C1 segment of cervical spinal cord (tissue), 14 donors: ENCODE data around the gene HMX1.

Source experiments
- DNase-seq, 14 donors: peaks; one replicate each; lab custom pipeline; 2025; lab: John Stamatoyannopoulos, UW

The HMX1 gene

GRCh38 chr4:8871417-8872401 is at the start of gene HMX1:
TSS of gene HMX1 (minus strand) at chr4:8871839. CDS start at chr4:8871614, 225 bp downstream.
- DNase-seq = peak in 9 of 14 donors; percentile 3 to 64 (median 26)

GRCh38 chr4:8920969-8921368 is 49.3 kb upstream of the HMX1 start:
- no peak for DNase-seq

GRCh38 chr4:8920289-8920965 is 48.8 kb upstream of the HMX1 start:
- DNase-seq = no peak

- DNase-seq = no peak
Observed at GRCh38 chr4:8919651-8920288, 48.1 kb upstream of the HMX1 start.

- DNase-seq = peak in 9 of 14 donors; percentile 12 to 71 (median 34)
Observed at GRCh38 chr4:8917868-8918783, 46.5 kb upstream of the HMX1 start.

GRCh38 chr4:8917321-8917811 is 45.7 kb upstream of the HMX1 start:
- DNase-seq = no peak

GRCh38 chr4:8916906-8917305 is 45.3 kb upstream of the HMX1 start:
- no peak for DNase-seq

GRCh38 chr4:8916351-8916885 is 44.8 kb upstream of the HMX1 start:
- DNase-seq = no peak

- DNase-seq = no peak
Observed at GRCh38 chr4:8915201-8916200, 43.9 kb upstream of the HMX1 start.

- no peak for DNase-seq
Observed at GRCh38 chr4:8914461-8915171, 43.0 kb upstream of the HMX1 start.

GRCh38 chr4:8913858-8914460 is 42.3 kb upstream of the HMX1 start:
- DNase-seq = no peak

GRCh38 chr4:8913121-8913857 is 41.6 kb upstream of the HMX1 start:
- DNase-seq = no peak

- DNase-seq = no peak
Observed at GRCh38 chr4:8912506-8912905, 40.9 kb upstream of the HMX1 start.

- DNase-seq = no peak
Observed at GRCh38 chr4:8912089-8912455, 40.4 kb upstream of the HMX1 start.

GRCh38 chr4:8911316-8912088 is 39.9 kb upstream of the HMX1 start:
- peak in 5 of 14 donors; percentile 35 to 74 (median 40) for DNase-seq

- DNase-seq = peak in 5 of 14 donors; percentile 38 to 74 (median 53)
Observed at GRCh38 chr4:8910822-8911315, 39.2 kb upstream of the HMX1 start.
